Astrocyte (in vitro differentiated cells and primary cell): ENCODE data around the gene HTR4.

Source experiments
- EZH2 ChIP-seq: IDR thresholded peaks from 2 replicates; pipeline ENCODE4 v1.6.1; 2012; ENCODE audit warnings: mild to moderate bottlenecking, low read length, inconsistent platforms; ENCODE audit not compliant: insufficient read depth
- TF ChIP-seq, protein P1 (sequence below): IDR thresholded peaks from 2 replicates; pipeline ENCODE4 v1.5.1; 2011; ENCODE audit warnings: low read depth, mild to moderate bottlenecking, inconsistent platforms, low read length, moderate library complexity; ENCODE audit not compliant: insufficient read depth

DNA sequence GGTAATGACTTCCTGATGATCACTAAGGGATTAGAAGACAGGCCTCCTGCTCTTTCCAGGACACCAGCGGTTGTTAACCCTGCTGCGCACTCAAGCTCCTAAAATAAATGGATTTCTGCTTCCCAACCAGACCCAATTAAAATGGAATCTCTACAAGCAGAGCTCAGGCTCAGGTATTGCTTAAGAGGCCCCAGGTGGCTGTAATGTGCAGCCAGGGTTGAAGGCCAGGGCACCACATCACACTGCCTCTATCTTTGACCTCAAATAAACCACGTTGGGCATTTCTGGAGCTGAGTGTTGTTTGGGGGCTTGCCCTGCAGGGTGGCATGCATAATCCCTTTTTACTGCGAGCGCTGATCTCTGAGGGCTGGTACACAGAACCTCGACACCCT is 162.5 kb downstream of the HTR4 start:
- TF ChIP-seq, protein P1, sequence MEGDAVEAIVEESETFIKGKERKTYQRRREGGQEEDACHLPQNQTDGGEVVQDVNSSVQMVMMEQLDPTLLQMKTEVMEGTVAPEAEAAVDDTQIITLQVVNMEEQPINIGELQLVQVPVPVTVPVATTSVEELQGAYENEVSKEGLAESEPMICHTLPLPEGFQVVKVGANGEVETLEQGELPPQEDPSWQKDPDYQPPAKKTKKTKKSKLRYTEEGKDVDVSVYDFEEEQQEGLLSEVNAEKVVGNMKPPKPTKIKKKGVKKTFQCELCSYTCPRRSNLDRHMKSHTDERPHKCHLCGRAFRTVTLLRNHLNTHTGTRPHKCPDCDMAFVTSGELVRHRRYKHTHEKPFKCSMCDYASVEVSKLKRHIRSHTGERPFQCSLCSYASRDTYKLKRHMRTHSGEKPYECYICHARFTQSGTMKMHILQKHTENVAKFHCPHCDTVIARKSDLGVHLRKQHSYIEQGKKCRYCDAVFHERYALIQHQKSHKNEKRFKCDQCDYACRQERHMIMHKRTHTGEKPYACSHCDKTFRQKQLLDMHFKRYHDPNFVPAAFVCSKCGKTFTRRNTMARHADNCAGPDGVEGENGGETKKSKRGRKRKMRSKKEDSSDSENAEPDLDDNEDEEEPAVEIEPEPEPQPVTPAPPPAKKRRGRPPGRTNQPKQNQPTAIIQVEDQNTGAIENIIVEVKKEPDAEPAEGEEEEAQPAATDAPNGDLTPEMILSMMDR = no peak
- no peak for TF ChIP-seq EZH2
